Sigmoid colon (tissue), 7 donors: ENCODE measurements around the gene NOL6. TPM values are rescaled to one million over a fixed set of nuclear protein-coding genes. Genes with fewer than 3 reads are reported as not detected.
"Not testable (repeated sequence)": the region's sequence is repeated elsewhere in the genome, so short reads cannot be mapped to it uniquely, and the experiment has no call there.

ENCODE experiments used
- DNase-seq: peaks from one replicate; pipeline ENCODE4 v3.0.0-alpha.2; 2019
- H3K27ac ChIP-seq, 4 donors: fragments of 200-600 bp; sonication (generic); one replicate each; pipeline ENCODE4 v1.5.1; 2016 to 2019; ENCODE audit warnings: mild to moderate bottlenecking in 1 of 4
- H3K27me3 ChIP-seq, 3 donors: fragments of 200-600 bp; sonication (generic); one replicate each; pipeline ENCODE4 v1.5.1; 2019; ENCODE audit warnings: mild to moderate bottlenecking in 1 of 3
- H3K36me3 ChIP-seq, 4 donors: fragments of 200-600 bp; sonication (generic); one replicate each; pipeline ENCODE4 v1.5.1; 2016 to 2019
- H3K4me1 ChIP-seq, 4 donors: fragments of 200-600 bp; sonication (generic); one replicate each; pipeline ENCODE4 v1.5.1; 2017 to 2019
- H3K4me3 ChIP-seq, 4 donors: fragments of 200-600 bp; sonication (generic); one replicate each; pipeline ENCODE4 v1.5.1; 2017 to 2019; ENCODE audit warnings: mild to moderate bottlenecking in 2 of 4, moderate library complexity in 1 of 4
- H3K9me3 ChIP-seq, 4 donors: fragments of 200-600 bp in 3 of 4; sonication (generic) in 3 of 4; one replicate each; pipeline versions ENCODE4 v1.5.1 to v1.6.1; 2013 to 2019
- CTCF ChIP-seq, 4 experiments: fragments of 450-650 bp in 3 of 4; fragments of 200-600 bp in 1 of 4; IDR thresholded peaks; one replicate each; pipeline ENCODE4 v1.5.1; 2016 to 2019; ENCODE audit warnings: antibody characterized with exemption in 4 of 4, mild to moderate bottlenecking in 3 of 4, moderate library complexity in 2 of 4
- EP300 ChIP-seq, 4 donors: sonication (generic); formaldehyde crosslinking; IDR thresholded peaks; one replicate each; pipeline ENCODE4 v1.6.1; 2017; ENCODE audit warnings: antibody characterized with exemption in 4 of 4
- POLR2A ChIP-seq, 2 donors: fragments of 450-650 bp; IDR thresholded peaks; one replicate each; pipeline ENCODE4 v1.6.1; 2016; ENCODE audit warnings: antibody characterized with exemption in 2 of 2, mild to moderate bottlenecking in 2 of 2, moderate library complexity in 2 of 2
- POLR2AphosphoS5 ChIP-seq, 4 donors: sonication (generic); formaldehyde crosslinking; IDR thresholded peaks; one replicate each; pipeline ENCODE4 v1.6.1; 2017; ENCODE audit warnings: antibody characterized with exemption in 4 of 4
- WGBS, 2 donors: extraction: QIAGEN DNeasy Blood & Tissue Kit; methylation state at CpG; one replicate each; pipeline ENCODE4 v1.1.7; 2013; 5-methylcytosine and 5-hydroxymethylcytosine counted together
- intact Hi-C: fragments of 100-400 bp; cut with DNase I; formaldehyde crosslinking; loops from one replicate; pipeline ENCODE4 v1.15.1; 2023
- polyA plus RNA-seq, 3 donors: library from polyadenylated mRNA; stranded (reverse); fragments of 200-250 nt; gene quantifications; one replicate each; pipeline ENCODE4 v1.2.3, GENCODE V29; 2013
- total RNA-seq, 4 donors: library from RNA; depleted of rRNA; stranded (reverse); fragments of >200 nt; gene quantifications; one replicate each; pipeline ENCODE4 v1.1.0, GENCODE V29; 2016
- donor health status: healthy with polysubstance abuse.
- donor health status: Bipolar disorder and iron deficiency.
- donor health status: healthy.

NOL6 gene
- total and polyA plus RNA-seq, 7 donors, result 5.5 to 23.6 (median 9.9) TPM

- intact Hi-C loops, result no loop called here
- Histone ChIP-seq H3K4me1 (peaks cover 0 to 3% (median 0%) of the 10 kb centered on the region in 4 donors), H3K36me3 (no peaks in the 10 kb centered on the region), H3K9me3 (no peaks in the 10 kb centered on the region), H3K27ac (peak overlapping the region; percentile 79 to 85 (median 82)), H3K27me3 (no peaks in the 10 kb centered on the region), H3K4me3 (peak overlapping the region; percentile 49 to 62 (median 56))
- 6 to 8% methylated on average over 32 of the region's 32 CpGs for WGBS, 2 donors
- TF ChIP-seq EP300 (IDR thresholded peaks at IDR 0.05) (no peak), CTCF (IDR thresholded peaks at IDR 0.05) (no peak), POLR2A (IDR thresholded peaks at IDR 0.05) (no peak), POLR2AphosphoS5 (IDR thresholded peaks at IDR 0.05) (peak in 3 of 4 donors; percentile 40 to 54 (median 41))
- peak; percentile 79 for DNase-seq
Measured at GRCh38 chr9:33510262-33511183, 36.8 kb upstream of the NOL6 start.

GRCh38 chr9:33506626-33507370 lies 33.1 kb upstream of the NOL6 start:
- no peak overlapping the region for H3K27ac ChIP-seq

GRCh38 chr9:33498387-33498786 lies 24.7 kb upstream of the NOL6 start:
- H3K4me1 ChIP-seq, result no peaks in the 10 kb centered on the region
- H3K27me3 ChIP-seq, result no peaks in the 10 kb centered on the region
- WGBS, 2 donors, result 51 to 82% methylated on average over 1 of the region's 1 CpG
- H3K36me3 ChIP-seq, result no peaks in the 10 kb centered on the region
- no peaks in the 10 kb centered on the region for H3K9me3 ChIP-seq
- no peak overlapping the region for H3K4me3 ChIP-seq
- no peak overlapping the region for H3K27ac ChIP-seq
- DNase-seq, result no peak
- TF ChIP-seq POLR2AphosphoS5 (IDR thresholded peaks at IDR 0.05), result no peak
- no peak for TF ChIP-seq CTCF (IDR thresholded peaks at IDR 0.05)
- TF ChIP-seq EP300 (IDR thresholded peaks at IDR 0.05), result no peak
- no peak for TF ChIP-seq POLR2A (IDR thresholded peaks at IDR 0.05)
- intact Hi-C loops, result no loop called here

More at GRCh38 chr9:33506626-33507370, 33.1 kb upstream of the NOL6 start:
- DNase-seq, result no peak
- H3K27me3 ChIP-seq, result no peaks in the 10 kb centered on the region
- TF ChIP-seq CTCF (IDR thresholded peaks at IDR 0.05), result no peak
- TF ChIP-seq EP300 (IDR thresholded peaks at IDR 0.05), result no peak
- no peak for TF ChIP-seq POLR2A (IDR thresholded peaks at IDR 0.05)
- no peak for TF ChIP-seq POLR2AphosphoS5 (IDR thresholded peaks at IDR 0.05)
- WGBS, 2 donors, result 82 to 83% methylated on average over 7 of the region's 7 CpGs
- intact Hi-C loops, result no loop called here
- peaks cover 0 to 3% (median 0%) of the 10 kb centered on the region in 4 donors for H3K4me1 ChIP-seq
- no peaks in the 10 kb centered on the region for H3K9me3 ChIP-seq
- no peaks in the 10 kb centered on the region for H3K36me3 ChIP-seq
- H3K4me3 ChIP-seq, result no peak overlapping the region

GRCh38 chr9:33493819-33494218 lies 20.1 kb upstream of the NOL6 start:
- H3K27ac ChIP-seq, H3K36me3 ChIP-seq, H3K4me3 ChIP-seq, intact Hi-C loops, H3K27me3 ChIP-seq, DNase-seq, H3K4me1 ChIP-seq, H3K9me3 ChIP-seq: not testable (repeated sequence)
- WGBS, 2 donors, result 54 to 68% methylated on average over 2 of the region's 2 CpGs

GRCh38 chr9:33489066-33489465 lies 15.3 kb upstream of the NOL6 start:
- H3K4me1 ChIP-seq, result no peaks in the 10 kb centered on the region
- H3K4me3 ChIP-seq, result no peak overlapping the region
- H3K36me3 ChIP-seq, result no peaks in the 10 kb centered on the region
- no peaks in the 10 kb centered on the region for H3K27me3 ChIP-seq
- 79 to 86% methylated on average over 2 of the region's 2 CpGs for WGBS, 2 donors
- no peaks in the 10 kb centered on the region for H3K9me3 ChIP-seq
- DNase-seq, result no peak
- intact Hi-C loops, result no loop called here
- H3K27ac ChIP-seq, result no peak overlapping the region
- no peak for TF ChIP-seq POLR2A (IDR thresholded peaks at IDR 0.05)
- TF ChIP-seq CTCF (IDR thresholded peaks at IDR 0.05), result no peak
- TF ChIP-seq POLR2AphosphoS5 (IDR thresholded peaks at IDR 0.05), result no peak
- no peak for TF ChIP-seq EP300 (IDR thresholded peaks at IDR 0.05)

GRCh38 chr9:33485312-33485711 lies 11.6 kb upstream of the NOL6 start:
- DNase-seq, H3K4me1 ChIP-seq, intact Hi-C loops, H3K27me3 ChIP-seq, H3K27ac ChIP-seq, H3K4me3 ChIP-seq, H3K36me3 ChIP-seq, H3K9me3 ChIP-seq: not testable (repeated sequence)
